Chondrocyte (in vitro differentiated cells): ENCODE measurements around the gene JARID2. TPM values are rescaled to one million over a fixed set of nuclear protein-coding genes. Genes with fewer than 3 reads are reported as not detected.

Source experiments
- DNase-seq: peaks from one replicate; pipeline ENCODE4 v3.0.0; 2021; ENCODE audit warnings: mixed read lengths, low spot score
- H3K27ac Mint-ChIP-seq: one replicate; pipeline ENCODE4 v1.8.0; 2021; ENCODE audit warnings: mild to moderate bottlenecking, moderate library complexity, mixed read lengths; ENCODE audit not compliant: unreplicated experiment
- H3K27me3 Mint-ChIP-seq: 2 replicates; pipeline ENCODE4 v1.8.0; 2021; ENCODE audit warnings: low read depth, mixed read lengths
- H3K36me3 Mint-ChIP-seq: 2 replicates; pipeline ENCODE4 v1.8.0; 2021; ENCODE audit warnings: low read depth, mixed read lengths
- H3K4me1 Mint-ChIP-seq: 2 replicates; pipeline ENCODE4 v1.8.0; 2021; ENCODE audit warnings: low read depth, mild to moderate bottlenecking, mixed read lengths
- H3K4me3 Mint-ChIP-seq: one replicate; pipeline ENCODE4 v1.8.0; 2021; ENCODE audit warnings: mild to moderate bottlenecking, moderate library complexity, mixed read lengths; ENCODE audit not compliant: unreplicated experiment
- H3K9me3 Mint-ChIP-seq: 2 replicates; pipeline ENCODE4 v1.8.0; 2021; ENCODE audit warnings: low read depth, mixed read lengths
- CTCF ChIP-seq: fragments of 200-600 bp; sonication (generic); IDR thresholded peaks from 2 replicates; pipeline ENCODE4 v1.5.0; 2021; ENCODE audit warnings: antibody characterized with exemption, mild to moderate bottlenecking, moderate library complexity
- total RNA-seq: library from RNA; stranded (reverse); gene quantifications from 3 replicates; pipeline ENCODE4 v1.2.1, GENCODE V29; 2021

The JARID2 gene
- total RNA-seq, 1 donor from 2014 or later = 9.9 TPM

GRCh38 chr6:15252195-15252594 lies 6.3 kb downstream of the JARID2 start:
- DNase-seq = no peak
- H3K27ac Mint-ChIP-seq = peak overlapping the region; percentile 20
- TF ChIP-seq CTCF = no peak
- H3K4me3 Mint-ChIP-seq = no peak overlapping the region
- no peaks in the 10 kb centered on the region for H3K9me3 Mint-ChIP-seq
- H3K36me3 Mint-ChIP-seq = no peaks in the 10 kb centered on the region
- H3K4me1 Mint-ChIP-seq = peaks cover 46% of the 10 kb centered on the region
- no peaks in the 10 kb centered on the region for H3K27me3 Mint-ChIP-seq

- TF ChIP-seq CTCF = no peak
- no peaks in the 10 kb centered on the region for H3K36me3 Mint-ChIP-seq
- DNase-seq = no peak
- peak overlapping the region; percentile 42 for H3K27ac Mint-ChIP-seq
- H3K4me3 Mint-ChIP-seq = no peak overlapping the region
- no peaks in the 10 kb centered on the region for H3K27me3 Mint-ChIP-seq
- no peaks in the 10 kb centered on the region for H3K9me3 Mint-ChIP-seq
- H3K4me1 Mint-ChIP-seq = peaks cover 52% of the 10 kb centered on the region
Measured at GRCh38 chr6:15253203-15254022, 7.5 kb downstream of the JARID2 start.

GRCh38 chr6:15254070-15254975 lies 8.5 kb downstream of the JARID2 start:
- H3K9me3 Mint-ChIP-seq = no peaks in the 10 kb centered on the region
- no peaks in the 10 kb centered on the region for H3K36me3 Mint-ChIP-seq
- H3K27me3 Mint-ChIP-seq = no peaks in the 10 kb centered on the region
- peak overlapping the region; percentile 42 for H3K27ac Mint-ChIP-seq
- no peak overlapping the region for H3K4me3 Mint-ChIP-seq
- no peak for DNase-seq
- peaks cover 56% of the 10 kb centered on the region for H3K4me1 Mint-ChIP-seq
- TF ChIP-seq CTCF = peak; percentile 74

GRCh38 chr6:15255481-15255880 lies 9.6 kb downstream of the JARID2 start:
- Mint-ChIP-seq H3K4me3 (no peak overlapping the region), H3K27me3 (no peaks in the 10 kb centered on the region), H3K4me1 (peaks cover 65% of the 10 kb centered on the region), H3K27ac (no peak overlapping the region), H3K36me3 (no peaks in the 10 kb centered on the region), H3K9me3 (no peaks in the 10 kb centered on the region)
- no peak for DNase-seq
- no peak for TF ChIP-seq CTCF

GRCh38 chr6:15255909-15256395 lies 10.1 kb downstream of the JARID2 start:
- H3K36me3 Mint-ChIP-seq = no peaks in the 10 kb centered on the region
- DNase-seq = no peak
- no peak for TF ChIP-seq CTCF
- no peak overlapping the region for H3K27ac Mint-ChIP-seq
- peaks cover 69% of the 10 kb centered on the region for H3K4me1 Mint-ChIP-seq
- no peak overlapping the region for H3K4me3 Mint-ChIP-seq
- H3K9me3 Mint-ChIP-seq = no peaks in the 10 kb centered on the region
- no peaks in the 10 kb centered on the region for H3K27me3 Mint-ChIP-seq
